GM23338 (cell line): ENCODE measurements around the gene TMEM131L. TPM values are rescaled to one million over a fixed set of nuclear protein-coding genes. Genes with fewer than 3 reads are reported as not detected.

ENCODE experiments used
- ATAC-seq: fragments of 200-7000 bp; cut with Tn5 transposase; 3 replicates; pipeline ENCODE4 v1.9.1; 2020
- DNase-seq: peaks from one replicate; pipeline ENCODE4 v3.0.0-alpha.2; 2015; ENCODE audit warnings: low spot score
- H2AFZ ChIP-seq: fragments of 200-600 bp; sonication (generic); 2 replicates; pipeline ENCODE4 v1.8.0; 2016; ENCODE audit warnings: antibody characterized with exemption, mild to moderate bottlenecking, moderate library complexity
- H3F3A ChIP-seq: fragments of 200-600 bp; sonication (generic); replicated peaks from 2 replicates; pipeline ENCODE4 v1.8.0; 2017; ENCODE audit warnings: antibody characterized with exemption, mixed run types, low read depth
- H3K27ac ChIP-seq: fragments of 200-600 bp; sonication (generic); 2 replicates; pipeline ENCODE4 v1.6.1; 2016; ENCODE audit warnings: low read depth
- H3K27me3 ChIP-seq: fragments of 200-600 bp; sonication (generic); 2 replicates; pipeline ENCODE4 v1.8.0; 2016; ENCODE audit warnings: mild to moderate bottlenecking, mixed run types, moderate library complexity; ENCODE audit not compliant: insufficient read depth
- H3K36me3 ChIP-seq: fragments of 200-600 bp; sonication (generic); 2 replicates; pipeline ENCODE4 v1.8.0; 2016; ENCODE audit warnings: mild to moderate bottlenecking; ENCODE audit not compliant: insufficient read depth
- H3K4me1 ChIP-seq: fragments of 200-600 bp; sonication (generic); 2 replicates; pipeline ENCODE4 v1.8.0; 2016; ENCODE audit warnings: mild to moderate bottlenecking, moderate library complexity; ENCODE audit not compliant: insufficient read depth
- H3K4me2 ChIP-seq: fragments of 200-600 bp; sonication (generic); 2 replicates; pipeline ENCODE4 v1.7.1; 2017; ENCODE audit warnings: mixed run types
- H3K4me3 ChIP-seq: fragments of 200-600 bp; sonication (generic); 2 replicates; pipeline ENCODE4 v1.6.1; 2016; ENCODE audit warnings: mixed run types
- H3K79me2 ChIP-seq: fragments of 200-600 bp; sonication (generic); replicated peaks from 2 replicates; pipeline ENCODE4 v1.8.0; 2017; ENCODE audit warnings: mild to moderate bottlenecking; ENCODE audit not compliant: insufficient read depth
- H3K9me2 ChIP-seq: fragments of 200-600 bp; sonication (generic); 2 replicates; pipeline ENCODE4 v1.8.0; 2017; ENCODE audit not compliant: insufficient read depth
- H4K20me1 ChIP-seq: fragments of 200-600 bp; sonication (generic); replicated peaks from 2 replicates; pipeline ENCODE4 v1.8.0; 2017; ENCODE audit warnings: mild to moderate bottlenecking; ENCODE audit not compliant: insufficient read depth
- H3K27ac Mint-ChIP-seq: 2 replicates; pipeline ENCODE4 v1.8.0; 2020; ENCODE audit warnings: inconsistent platforms, mild to moderate bottlenecking, moderate library complexity, mixed read lengths
- H3K27me3 Mint-ChIP-seq: 3 replicates; pipeline ENCODE4 v1.8.0; 2022; ENCODE audit warnings: low read depth, mild to moderate bottlenecking, moderate library complexity, mixed read lengths, inconsistent platforms; ENCODE audit not compliant: insufficient read depth, poor library complexity
- H3K36me3 Mint-ChIP-seq: 3 replicates; pipeline ENCODE4 v1.8.0; 2021; ENCODE audit warnings: low read depth, mild to moderate bottlenecking, inconsistent platforms, moderate library complexity, mixed read lengths
- H3K4me1 Mint-ChIP-seq: 3 replicates; pipeline ENCODE4 v1.8.0; 2020; ENCODE audit warnings: mild to moderate bottlenecking, inconsistent platforms, mixed read lengths
- H3K4me3 Mint-ChIP-seq: 3 replicates; pipeline ENCODE4 v1.8.0; 2021; ENCODE audit warnings: moderate library complexity, mild to moderate bottlenecking, inconsistent platforms, mixed read lengths
- H3K9me3 Mint-ChIP-seq: 3 replicates; pipeline ENCODE4 v1.8.0; 2020; ENCODE audit warnings: moderate library complexity, mild to moderate bottlenecking, inconsistent platforms, mixed read lengths
- CREB1 ChIP-seq: fragments of 250-450 bp; sonication (Bioruptor Pico); IDR thresholded peaks from 2 replicates; pipeline ENCODE4 v1.5.0; 2020; ENCODE audit warnings: low read depth, mild to moderate bottlenecking, moderate library complexity
- CTCF ChIP-seq, 2 experiments: fragments of 200-600 bp in 1 of 2; sonication (generic) in 1 of 2; conservative IDR thresholded peaks; 2 replicates each; pipeline versions ENCODE4 v1.5.1 to v1.6.1; 2016 to 2017; ENCODE audit warnings: antibody characterized with exemption in 2 of 2, low read depth in 2 of 2, mild to moderate bottlenecking in 2 of 2, moderate library complexity in 1 of 2
- EZH2 ChIP-seq: fragments of 200-600 bp; sonication (generic); IDR thresholded peaks from one replicate; pipeline ENCODE4 v1.8.0; 2017; ENCODE audit warnings: antibody characterized with exemption, mild to moderate bottlenecking, low read depth; ENCODE audit not compliant: unreplicated experiment
- EZH2phosphoT487 ChIP-seq: fragments of 200-600 bp; sonication (generic); IDR thresholded peaks from one replicate; pipeline ENCODE4 v1.8.1; 2018; ENCODE audit warnings: antibody characterized with exemption; ENCODE audit not compliant: unreplicated experiment
- JUNB ChIP-seq: IDR thresholded peaks from one replicate; pipeline ENCODE4 v1.6.1; 2016; ENCODE audit warnings: antibody characterized with exemption; ENCODE audit not compliant: unreplicated experiment
- NANOG ChIP-seq: IDR thresholded peaks from 2 replicates; pipeline ENCODE4 v1.6.1; 2016; ENCODE audit warnings: antibody characterized with exemption, borderline replicate concordance
- POLR2AphosphoS5 ChIP-seq: IDR thresholded peaks from 2 replicates; pipeline ENCODE4 v1.6.1; 2016; ENCODE audit warnings: antibody characterized with exemption, low read depth
- REST ChIP-seq: IDR thresholded peaks from one replicate; pipeline ENCODE4 v1.6.1; 2018; ENCODE audit warnings: antibody characterized with exemption; ENCODE audit not compliant: unreplicated experiment
- STAT1 ChIP-seq: IDR thresholded peaks from one replicate; pipeline ENCODE4 v1.6.1; 2016; ENCODE audit warnings: antibody characterized with exemption; ENCODE audit not compliant: unreplicated experiment
- ZNF331 ChIP-seq: fragments of 250-450 bp; sonication (Bioruptor Pico); IDR thresholded peaks from 2 replicates; pipeline ENCODE4 v1.5.0; 2020; ENCODE audit warnings: low read depth, mild to moderate bottlenecking, moderate library complexity
- ZNF462 ChIP-seq: fragments of 250-450 bp; sonication (Bioruptor Pico); IDR thresholded peaks from 2 replicates; pipeline ENCODE4 v1.5.0; 2020; ENCODE audit warnings: mild to moderate bottlenecking, moderate library complexity
- polyA plus RNA-seq: library from polyadenylated mRNA; unstranded; fragments of >200 nt; fragmentation: Nextera tagmentation; extraction: Ambion mirVana; gene quantifications from 2 replicates; pipeline ENCODE4 v1.2.1, GENCODE V29; 2016
- total RNA-seq: library from RNA; depleted of rRNA; stranded (reverse); fragments of >200 nt; shearing (Covaris generic); gene quantifications from 2 replicates; pipeline ENCODE4 v1.2.3, GENCODE V29; 2014

The TMEM131L gene
- total and polyA plus RNA-seq, 2 experiments from 2014 or later: 11.1 to 32.2 TPM

GRCh38 chr4:153655002-153655541 lies 188.9 kb downstream of the TMEM131L start:
- Mint-ChIP-seq H3K4me1 (peaks cover 9% of the 10 kb centered on the region), H3K9me3 (no peaks in the 10 kb centered on the region), H3K36me3 (no peaks in the 10 kb centered on the region), H3K4me3 (no peak overlapping the region), H3K27me3 (peaks cover 7% of the 10 kb centered on the region), H3K27ac (no peak overlapping the region)
- H3K4me1 ChIP-seq: peaks cover 12% of the 10 kb centered on the region; the same call in 1 of the 2 replicates
- ATAC-seq (no peak), DNase-seq (no peak)
- TF ChIP-seq POLR2AphosphoS5 (no peak), ZNF462 (CRISPR knock-in tag) (no peak), STAT1 (no peak), ZNF331 (CRISPR knock-in tag) (no peak), NANOG (no peak), CREB1 (CRISPR knock-in tag) (no peak), EZH2phosphoT487 (no peak), EZH2 (no peak), CTCF (conservative IDR thresholded peaks at IDR 0.05; ENCODE audit: low read depth in 2 of 2) (no peak), REST (no peak), JUNB (no peak)
- no peak overlapping the region for H3K4me2 ChIP-seq
- no peaks in the 10 kb centered on the region for H4K20me1 ChIP-seq
- H3K36me3 ChIP-seq: no peaks in the 10 kb centered on the region
- no peaks in the 10 kb centered on the region for H3F3A ChIP-seq
- H3K79me2 ChIP-seq: no peaks in the 10 kb centered on the region
- no peak overlapping the region for H3K27ac ChIP-seq
- no peak overlapping the region for H3K4me3 ChIP-seq
- H3K9me2 ChIP-seq: 0 out of 2 replicates have a peak, but pooled peaks cover 2% of the 10 kb centered on the region
- no peaks in the 10 kb centered on the region for H3K27me3 ChIP-seq
- H2AFZ ChIP-seq: no peak overlapping the region
